ENCODE measurements around the gene CRADD. TPM values are rescaled to one million over a fixed set of nuclear protein-coding genes. Genes with fewer than 3 reads are reported as not detected.

The CRADD gene
- total and polyA plus RNA-seq, 2 of the 4 experiments (the other 2 are of a cell fraction), result 11.1 to 14.0 TPM

DNA sequence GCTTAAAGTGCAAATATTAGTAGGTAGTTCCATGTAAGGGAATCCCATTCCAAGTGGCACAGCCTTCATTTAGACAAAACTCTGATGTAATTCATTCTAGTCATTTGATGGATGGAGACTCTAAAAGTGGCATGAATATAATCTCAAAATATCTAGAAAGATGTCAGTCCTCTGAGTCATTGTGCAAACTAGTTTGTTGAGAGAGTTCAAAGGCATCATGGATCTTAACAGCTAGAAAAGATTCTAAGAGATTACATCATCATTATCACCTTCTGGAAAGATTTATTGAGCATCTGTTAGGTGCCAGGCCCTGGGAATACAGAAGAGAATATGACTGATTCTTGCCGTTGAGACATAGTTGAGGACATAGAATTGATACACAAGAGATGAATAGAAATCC, 30.7 kb downstream of the CRADD start:
- no peak overlapping the region for H3K18ac ChIP-seq (ENCODE audit: low read depth, low read length)
- CTCF ChIA-PET, result no interaction called here
- intact Hi-C loops (cut with micrococcal nuclease), result no loop called here

More for the DNA sequence above, 30.7 kb downstream of the CRADD start:
- no peaks in the 10 kb centered on the region for H3K27me3 ChIP-seq (ENCODE audit: control insufficient read depth, insufficient read depth, low read length)
- H3K9ac ChIP-seq (ENCODE audit: low read depth, low read length), result no peak overlapping the region
- TF ChIP-seq CEBPB (IDR thresholded peaks at IDR 0.05; ENCODE audit: low read depth, low read length), result peak; percentile 32; the same call in 1 of the 2 replicates
- TF ChIP-seq MAZ (IDR thresholded peaks at IDR 0.05; ENCODE audit: borderline replicate concordance, low read depth, low read length), result no peak
- no peaks in the 10 kb centered on the region for H4K20me1 ChIP-seq (ENCODE audit: insufficient read depth, low read length)
- in situ Hi-C loops (cut with MboI; ENCODE audit: low sequenced_read_pairs) (no loop called here), dilution Hi-C loops (cut with HindIII; ENCODE audit: low sequenced_read_pairs, unreplicated experiment) (no loop called here)
- no peak overlapping the region for H2AK9ac ChIP-seq (replicated peaks; ENCODE audit: low read depth, low read length, poor library complexity)
- H3K56ac ChIP-seq (ENCODE audit: extremely low read depth, insufficient read depth, low read length), result no peak overlapping the region
- no peaks in the 10 kb centered on the region for H3K9me1 ChIP-seq (ENCODE audit: insufficient read depth, low read length)
- no TSS peak for BruUV-seq (replicated peaks)
- H3K27ac ChIP-seq (ENCODE audit: insufficient read depth, low read length), result no peak overlapping the region
- H3K4ac ChIP-seq (ENCODE audit: low read depth, low read length), result no peak overlapping the region
- DNase-seq (peak; percentile 34), ATAC-seq (ENCODE audit: low read depth) (no peak; the same call in 1 of the 2 replicates)
- no peaks in the 10 kb centered on the region for H3K36me3 ChIP-seq (ENCODE audit: control insufficient read depth, insufficient read depth, low read length)
- H3K4me2 ChIP-seq (ENCODE audit: low read depth, low read length), result no peak overlapping the region
- no peak overlapping the region for H3K4me3 ChIP-seq (ENCODE audit: insufficient read depth, low read depth, low read length)
- H3K9me3 ChIP-seq (ENCODE audit: control insufficient read depth, insufficient read depth, low read length), result peaks cover 5% of the 10 kb centered on the region; the same call in 1 of the 2 replicates
- no peak overlapping the region for H3K14ac ChIP-seq (replicated peaks; ENCODE audit: low read depth, low read length)
- H2BK15ac ChIP-seq (ENCODE audit: low read depth, low read length), result no peak overlapping the region
- no peak overlapping the region for H4K5ac ChIP-seq (ENCODE audit: low read depth, low read length)
- 100% methylated on average over 1 of the region's 1 CpG; no CpG with 5 or more reads in 1 of the 2 experiments for WGBS, 2 experiments (ENCODE audit: extremely low coverage in 2 of 2, insufficient read length in 1 of 2)
- peaks cover 8 to 19% of the 10 kb centered on the region in 2 experiments; a peak in 3 of 4 replicates for H3K79me1 ChIP-seq (ENCODE audit: low read depth in 1 of 2, low read length in 2 of 2)
- POLR2A ChIA-PET (ENCODE audit: unreplicated experiment), result no interaction called here
- H2BK5ac ChIP-seq (ENCODE audit: low read depth, low read length, poor library complexity, severe bottlenecking), result no peak overlapping the region
- no peak overlapping the region for H2BK20ac ChIP-seq (ENCODE audit: low read depth, low read length)
- no peak overlapping the region for H2BK120ac ChIP-seq (ENCODE audit: low read depth, low read length)
- no peaks in the 10 kb centered on the region; the same call in 1 of the 2 replicates for H3K4me1 ChIP-seq (ENCODE audit: control insufficient read depth, insufficient read depth, low read length)
- H4K91ac ChIP-seq (ENCODE audit: insufficient read depth, low read depth, low read length), result no peak overlapping the region
- H2AFZ ChIP-seq (replicated peaks; ENCODE audit: low read length, poor library complexity), result no peak overlapping the region
- H3K23ac ChIP-seq (ENCODE audit: low read depth, low read length), result no peak overlapping the region
- no peak overlapping the region for H2AK5ac ChIP-seq (ENCODE audit: low read depth, low read length)
- no peak overlapping the region for H4K8ac ChIP-seq (ENCODE audit: low read depth in 2 of 2, low read length in 2 of 2)

Measured in IMR-90 (cell line).